HG02763 (cell line): ENCODE results near the gene CMTM4.
A peak's percentile ranks its signal among the peaks of the same experiment; 100 is the strongest.

Experiments
- ATAC-seq: cut with Tn5 transposase; IDR thresholded peaks from one replicate; pipeline ENCODE4 v1.9.1; 2021; ENCODE audit warnings: mild to moderate bottlenecking, moderate library complexity; ENCODE audit not compliant: unreplicated experiment

The CMTM4 gene

DNA sequence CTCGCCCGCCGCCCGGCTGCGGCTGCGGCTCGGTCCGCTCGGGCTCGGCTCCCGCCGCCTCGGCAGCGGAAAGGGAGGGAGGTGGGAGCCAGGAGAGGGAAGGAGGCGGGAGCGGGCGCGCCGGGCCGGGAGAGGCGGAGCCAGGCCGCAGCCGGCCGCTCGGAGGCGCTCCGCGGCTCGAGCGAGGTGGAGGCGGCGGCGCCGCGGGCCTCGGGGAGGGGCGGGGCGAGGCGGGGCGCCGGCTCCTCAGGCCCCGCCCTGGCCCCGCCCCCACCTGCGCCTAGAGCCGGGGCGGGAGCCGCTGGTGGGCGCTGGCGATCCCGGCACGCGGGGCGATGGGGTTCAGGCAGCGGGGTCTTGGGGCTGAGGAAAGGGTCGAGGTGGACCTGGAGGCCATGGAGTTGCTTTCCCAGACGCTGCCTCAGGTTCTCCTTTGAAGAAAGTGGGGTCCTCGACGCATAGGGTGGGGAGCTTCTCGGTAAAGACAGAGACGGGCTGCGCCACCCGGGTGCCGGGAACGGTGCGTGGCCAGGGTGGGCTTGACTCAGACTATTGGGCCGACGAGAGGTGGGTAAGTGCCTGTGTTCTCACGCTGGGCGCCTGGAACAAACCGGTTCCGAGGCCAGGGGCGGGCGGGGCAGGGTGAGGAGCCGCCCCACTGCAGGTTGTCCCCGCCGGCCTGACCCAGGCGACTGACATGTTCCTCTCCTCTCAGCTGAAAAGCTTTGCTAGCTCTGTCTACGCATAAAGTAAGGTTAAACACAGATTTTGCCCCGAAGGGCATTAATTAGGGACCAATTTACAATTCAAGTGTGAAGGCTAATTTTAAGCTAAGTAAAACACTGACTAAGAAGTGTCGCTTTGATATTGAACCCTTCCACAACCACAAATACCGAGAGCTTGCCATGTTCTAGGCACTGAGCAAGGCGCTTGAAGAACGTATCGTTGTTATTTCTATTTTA is at the start of gene CMTM4:
Gene CMTM4, minus strand, starts transcription at position 75 of the 962 bp plus-strand sequence. CDS start 218 bp downstream, outside the sequence.
- ATAC-seq, result peak; percentile 95

DNA sequence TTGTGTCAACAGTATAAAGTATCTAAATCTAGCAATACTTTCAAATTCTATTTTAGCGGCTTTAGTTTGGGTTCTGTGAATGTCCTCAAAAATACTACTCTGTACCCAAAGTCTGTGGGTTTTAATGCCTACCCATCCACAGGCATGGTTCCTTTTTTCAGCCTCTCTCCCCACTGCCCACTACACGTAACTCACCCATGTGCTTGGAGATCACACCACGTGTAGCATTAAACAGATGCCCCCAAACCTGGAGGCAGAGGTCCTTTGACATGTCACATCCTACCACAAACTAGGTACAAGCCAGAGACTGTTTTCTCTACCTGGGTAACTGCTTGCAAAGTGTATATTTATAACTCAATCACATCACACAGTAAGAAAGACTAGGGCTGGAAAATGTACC is 49.5 kb upstream of the CMTM4 start:
- ATAC-seq, result no peak

DNA sequence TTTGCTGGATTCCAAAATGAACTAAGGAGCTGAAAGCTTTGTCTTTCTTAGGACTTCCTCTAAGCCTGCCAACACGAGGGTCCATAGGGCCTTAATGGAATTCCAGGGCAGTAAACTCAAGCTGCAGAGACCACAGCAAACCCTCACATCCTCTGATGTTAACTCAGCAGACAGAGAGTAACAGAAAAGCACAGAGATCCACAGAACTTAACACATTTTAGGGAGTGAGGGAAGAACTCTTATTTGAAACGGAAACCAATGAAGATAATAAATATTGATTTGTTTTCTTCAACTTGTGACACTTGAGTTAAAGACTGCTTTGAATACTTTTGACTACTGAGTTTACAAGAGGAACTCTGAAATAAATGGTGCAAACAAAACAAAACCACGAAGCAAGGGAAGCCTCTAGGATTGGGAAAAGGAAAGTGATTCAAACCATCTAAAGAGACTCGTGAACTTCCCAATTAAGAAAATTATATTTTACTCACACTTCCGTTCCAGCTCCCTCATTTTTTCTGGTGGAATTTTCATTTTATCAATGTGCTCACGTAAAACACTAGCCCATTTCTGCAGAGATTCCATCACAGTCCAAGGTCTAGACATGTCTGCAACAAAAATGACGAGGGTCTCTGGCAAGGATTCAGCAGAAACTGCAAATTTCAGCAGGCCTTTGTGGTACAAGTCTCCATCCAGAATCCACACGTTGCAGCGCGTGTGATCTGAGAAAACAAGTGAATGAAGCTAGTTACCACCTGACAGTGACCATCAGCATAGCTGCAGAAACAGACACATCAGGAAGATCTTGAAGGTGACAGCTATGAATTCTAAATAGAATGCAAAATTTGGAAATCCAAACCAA is 45.6 kb upstream of the CMTM4 start:
- no peak for ATAC-seq

DNA sequence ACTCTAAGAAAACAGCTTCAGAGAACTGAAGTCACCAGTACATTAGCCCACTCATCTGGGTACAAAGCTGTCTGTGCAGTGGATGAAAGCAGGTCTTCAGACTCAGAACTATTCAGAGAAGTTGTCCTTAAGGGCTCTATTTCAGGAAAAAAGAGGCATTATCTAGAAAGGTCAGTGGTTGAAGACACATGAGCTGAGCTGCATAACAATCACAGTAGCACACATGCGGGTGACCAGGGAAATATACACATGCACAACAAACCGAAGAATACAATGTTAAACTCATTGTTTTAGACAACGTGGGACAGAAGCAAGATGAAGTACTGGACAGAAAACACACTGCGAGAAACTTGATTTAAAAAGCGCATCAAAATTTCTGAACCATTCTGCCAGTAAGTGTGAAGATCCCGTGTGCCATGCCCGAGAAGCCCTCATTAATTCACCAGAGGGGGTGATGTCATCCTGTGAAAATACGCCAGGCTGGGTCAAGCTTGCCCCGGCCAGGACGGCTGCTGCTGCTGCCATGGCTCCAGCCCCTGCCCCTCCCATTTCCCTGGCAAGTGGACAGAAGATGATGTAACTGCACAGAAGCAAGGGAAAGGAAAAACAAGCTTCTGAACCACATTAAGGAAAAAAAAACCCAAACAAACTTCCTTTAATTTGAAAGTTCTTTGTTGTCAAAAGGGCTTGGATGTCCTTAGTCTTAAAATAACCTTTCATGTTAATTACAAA is 44.8 kb upstream of the CMTM4 start:
- no peak for ATAC-seq

DNA sequence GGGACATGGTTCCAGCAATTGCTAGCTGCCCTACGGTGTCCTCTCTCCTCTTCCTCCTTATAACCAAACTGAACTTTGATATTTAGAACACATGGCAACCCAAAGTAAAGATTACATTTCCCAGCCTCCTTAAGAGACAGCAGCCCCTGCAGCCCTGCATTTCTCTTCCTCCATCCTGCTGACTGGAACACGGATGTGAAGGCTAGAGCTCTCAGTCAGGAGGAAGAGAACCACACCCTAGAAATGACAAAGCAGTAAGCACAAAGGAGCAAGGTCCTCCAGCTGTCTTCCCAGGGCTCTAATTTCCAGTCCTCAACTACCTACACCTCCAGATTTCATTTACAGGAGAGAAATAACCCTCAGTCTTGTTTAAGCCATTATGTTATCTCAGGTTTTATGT is 44.0 kb upstream of the CMTM4 start:
- no peak for ATAC-seq

DNA sequence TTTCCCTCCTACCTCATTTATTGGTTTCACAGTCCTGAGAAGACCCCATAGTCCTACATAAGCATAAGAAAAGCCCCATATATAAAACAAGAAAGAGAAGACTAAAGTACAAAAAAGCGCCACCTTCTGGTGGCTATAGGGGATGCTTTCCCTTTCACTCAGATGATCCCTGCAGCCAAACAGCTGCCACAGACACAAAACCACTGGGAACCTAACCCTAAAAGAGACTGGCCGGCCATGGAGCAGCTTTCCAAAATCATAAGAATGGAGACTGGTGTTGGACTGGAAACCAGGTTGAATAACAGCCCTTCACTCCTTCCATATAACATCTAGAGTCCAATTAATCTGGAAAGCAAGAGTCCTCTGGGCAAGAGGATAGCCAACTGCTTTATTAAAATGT is 43.5 kb upstream of the CMTM4 start:
- no peak for ATAC-seq

DNA sequence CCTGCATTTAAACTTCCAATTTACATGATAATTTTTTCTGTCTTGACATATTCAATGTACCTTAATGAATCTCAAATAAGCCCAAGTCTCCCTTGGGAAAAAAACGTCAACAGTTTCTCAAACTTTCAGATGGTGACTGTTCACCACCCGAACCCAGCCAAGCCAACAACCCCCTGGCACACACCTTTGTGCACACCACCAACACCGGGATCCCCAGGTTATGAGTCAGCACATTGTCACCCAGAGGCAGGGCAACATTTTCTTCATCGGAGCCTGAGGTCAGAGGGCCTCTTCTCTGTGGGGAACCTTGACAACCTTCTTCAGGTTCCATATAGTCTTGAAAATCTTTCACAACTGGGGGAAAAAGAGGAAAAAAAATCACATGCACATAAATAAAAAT is 39.3 kb upstream of the CMTM4 start:
- no peak for ATAC-seq

DNA sequence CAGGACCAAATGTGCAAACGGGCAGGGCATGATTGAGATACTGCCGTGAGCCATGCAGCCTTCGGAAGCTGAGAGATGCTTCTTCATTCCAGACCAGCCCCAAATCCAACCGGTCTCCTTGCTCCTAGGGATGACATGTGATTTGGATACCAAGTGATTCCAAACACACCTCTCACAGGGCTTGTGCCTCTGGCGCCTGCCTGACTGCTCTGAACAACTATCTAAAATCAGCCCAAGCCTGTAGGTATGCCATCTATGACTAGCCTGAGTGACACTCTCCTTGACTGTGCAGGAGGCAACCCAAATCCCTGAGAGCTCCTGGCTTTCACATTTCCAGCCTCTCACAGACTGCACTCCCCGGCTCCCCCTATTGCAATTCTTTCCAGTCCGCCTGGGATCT is 34.6 kb upstream of the CMTM4 start:
- no peak for ATAC-seq

DNA sequence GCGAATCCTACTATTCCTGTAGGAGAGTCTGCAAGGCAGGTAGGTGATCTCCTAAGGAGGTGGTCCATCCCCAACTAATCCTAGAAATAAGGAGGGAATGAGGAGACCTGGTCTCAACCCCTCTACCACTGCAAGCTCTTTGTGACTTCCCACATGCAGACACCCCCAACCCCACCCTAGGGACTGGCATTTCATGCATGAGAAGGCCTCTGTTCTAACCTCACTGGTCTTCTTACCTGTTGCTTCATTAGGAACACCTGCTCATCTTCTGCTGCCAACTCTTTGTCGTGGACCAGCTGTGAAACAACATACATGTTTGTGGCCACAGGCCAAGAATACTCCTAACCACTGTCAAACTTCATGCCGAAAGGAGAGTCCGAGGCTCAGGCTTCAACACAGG is 32.3 kb upstream of the CMTM4 start:
- ATAC-seq, result no peak

DNA sequence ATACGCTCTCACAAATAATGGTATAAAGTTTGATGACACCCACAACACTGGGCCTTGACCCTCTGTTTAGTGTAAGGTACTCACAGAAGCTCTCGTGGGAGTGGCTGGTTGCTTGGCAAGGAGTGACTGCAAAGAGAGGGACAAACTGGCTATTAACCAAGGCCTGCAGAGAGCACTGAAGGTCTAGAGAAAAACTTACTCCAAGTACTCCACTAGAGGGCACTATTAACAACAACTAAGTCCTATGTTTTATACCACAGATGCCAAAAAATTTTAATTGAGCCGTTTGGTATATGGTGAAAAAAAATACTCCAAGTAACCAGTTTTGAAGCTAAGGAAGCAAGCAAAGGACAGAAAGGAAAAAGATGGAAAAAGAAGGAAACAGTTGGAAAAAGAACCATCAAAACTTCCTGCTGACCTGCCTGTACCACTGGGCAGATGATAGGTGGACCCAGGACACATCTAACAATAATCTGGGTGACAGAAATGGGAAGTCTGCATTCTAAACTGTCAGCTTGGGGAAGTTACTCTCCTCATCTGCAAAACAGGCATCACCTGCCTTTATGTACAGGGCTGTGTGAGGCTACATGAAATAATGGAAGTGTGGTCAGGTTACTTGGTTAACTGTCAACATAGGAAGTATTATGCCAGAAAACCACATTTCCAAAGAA is 31.7 kb upstream of the CMTM4 start:
- no peak for ATAC-seq

DNA sequence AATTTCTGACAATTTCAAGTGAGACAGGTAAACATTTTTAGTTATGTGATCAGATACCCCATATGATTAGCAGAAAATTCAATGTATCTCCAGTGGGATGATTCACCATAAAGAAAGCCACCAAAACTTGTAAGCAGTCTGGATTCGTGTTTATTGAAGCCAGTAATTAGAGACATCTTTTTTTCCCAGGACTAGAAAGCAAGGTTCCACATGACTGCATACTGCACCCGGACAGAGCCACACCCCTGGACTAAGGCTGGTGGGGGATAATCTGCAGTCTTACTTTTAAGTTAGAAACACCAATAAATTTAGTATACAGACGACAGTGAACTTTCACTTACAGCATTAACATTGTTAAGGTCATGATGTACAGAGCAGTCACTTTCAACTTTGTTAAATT is 24.2 kb upstream of the CMTM4 start:
- ATAC-seq, result no peak

DNA sequence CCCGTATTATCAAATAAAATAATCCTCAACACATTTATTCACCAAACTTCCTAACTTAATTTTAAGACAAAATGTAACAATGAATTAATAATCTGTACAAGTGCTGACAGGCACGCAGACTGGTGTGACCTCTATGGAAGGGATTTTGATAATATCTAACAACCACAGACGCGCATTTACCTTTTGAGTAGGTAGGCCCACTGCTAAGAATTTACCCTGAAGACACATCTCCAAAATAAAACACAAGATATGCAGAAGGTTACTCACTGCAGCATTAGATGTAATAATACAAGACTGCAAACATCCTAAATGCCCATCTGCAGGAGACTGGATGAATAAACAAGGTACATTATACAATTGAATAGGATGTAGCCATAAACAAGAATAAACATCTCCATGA is 22.7 kb upstream of the CMTM4 start:
- no peak for ATAC-seq

DNA sequence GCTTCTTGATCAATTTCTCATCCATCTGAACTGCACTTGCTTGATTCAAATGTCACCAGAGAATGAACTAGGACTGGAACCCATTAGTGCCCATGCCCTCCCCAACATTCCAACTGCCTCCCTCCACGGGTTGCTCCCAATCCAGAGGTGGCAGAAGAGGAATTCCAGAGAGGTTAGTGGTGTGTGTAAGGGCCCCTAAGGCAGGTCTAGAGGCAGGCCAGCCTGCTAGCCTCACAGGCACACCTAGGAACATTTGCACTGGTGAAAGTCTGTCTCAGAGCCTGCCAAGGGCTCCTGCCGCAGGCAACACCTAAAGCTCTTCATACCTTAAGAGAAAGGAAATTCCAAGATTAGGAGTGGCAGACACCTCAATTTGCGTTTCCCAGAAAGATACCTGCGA is 21.2 kb upstream of the CMTM4 start:
- ATAC-seq, result no peak

DNA sequence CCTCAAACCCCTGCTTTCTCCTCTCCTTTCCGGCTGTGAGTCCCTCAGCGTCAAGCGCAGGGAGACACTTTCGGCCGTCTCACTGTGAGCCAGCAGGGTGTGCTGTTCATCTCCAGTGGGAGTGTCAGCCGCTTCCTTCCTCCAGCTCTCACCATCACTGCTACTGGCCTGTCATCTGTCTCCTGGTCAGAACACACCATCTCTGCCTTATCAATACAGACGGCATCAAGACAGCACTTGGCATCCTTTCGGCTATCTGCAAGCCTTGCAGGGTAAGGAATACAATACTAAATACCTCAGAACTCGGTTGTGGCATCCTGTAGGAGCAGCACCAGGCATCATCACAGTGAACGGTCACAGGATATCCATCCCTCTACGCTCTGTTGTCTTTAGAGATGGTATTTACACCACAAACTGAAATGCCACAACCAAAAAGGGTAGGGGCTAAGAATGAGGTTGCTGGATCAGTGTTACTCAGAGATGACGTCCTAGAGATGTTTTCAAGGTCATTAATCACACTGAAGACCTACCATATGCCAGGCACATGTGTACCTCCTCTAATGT is 20.7 kb upstream of the CMTM4 start:
- no peak for ATAC-seq

DNA sequence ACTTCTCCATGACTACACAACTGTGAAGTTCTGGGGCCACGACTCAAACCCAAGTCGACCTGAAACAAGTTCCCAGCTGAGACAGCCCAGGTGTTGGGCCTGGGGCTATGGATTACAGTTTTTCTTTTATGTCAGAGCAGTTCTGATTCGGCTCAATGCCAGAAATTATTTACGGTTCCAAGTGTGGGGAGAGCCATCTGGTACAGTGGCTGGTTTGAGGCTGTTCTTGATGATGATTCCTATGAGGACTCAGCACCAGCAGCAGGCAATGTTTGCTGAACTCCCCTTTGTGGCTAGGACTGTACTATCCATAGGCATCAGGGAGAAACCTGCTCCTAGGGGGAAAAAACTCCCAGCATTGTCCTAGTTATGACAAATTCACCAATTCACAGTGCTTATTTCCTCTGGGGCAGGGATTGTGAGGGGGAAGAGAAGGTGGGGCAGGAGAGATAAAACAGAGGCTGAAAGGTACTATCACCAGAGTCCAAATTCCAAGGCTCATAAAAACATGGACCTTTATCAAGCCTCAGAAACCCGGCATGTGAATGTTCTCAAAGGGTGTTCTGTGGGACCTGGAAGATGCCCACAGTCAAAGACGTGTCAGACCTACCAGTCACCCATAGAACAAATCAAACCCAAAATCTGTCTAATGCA is 18.2 kb upstream of the CMTM4 start:
- no peak for ATAC-seq

DNA sequence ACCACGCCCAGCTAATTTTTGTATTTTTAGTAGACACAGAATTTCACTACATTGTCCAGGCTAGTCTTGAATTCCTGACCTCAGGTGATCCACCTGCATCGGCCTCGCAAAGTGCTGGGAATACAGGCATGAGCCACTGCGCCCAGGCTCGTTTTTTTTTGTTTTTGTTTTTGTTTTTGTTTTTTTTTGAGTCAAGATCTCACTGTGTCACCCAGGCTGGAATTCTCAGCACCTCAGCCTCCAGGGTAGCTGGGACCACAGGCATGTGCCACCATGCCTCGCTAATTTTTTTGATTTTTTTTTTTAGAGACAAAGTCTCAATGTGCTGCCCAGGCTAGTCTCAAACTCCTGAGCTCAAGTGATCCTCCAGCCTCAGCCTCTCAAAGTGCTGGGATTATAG is 17.5 kb upstream of the CMTM4 start:
- no peak for ATAC-seq

DNA sequence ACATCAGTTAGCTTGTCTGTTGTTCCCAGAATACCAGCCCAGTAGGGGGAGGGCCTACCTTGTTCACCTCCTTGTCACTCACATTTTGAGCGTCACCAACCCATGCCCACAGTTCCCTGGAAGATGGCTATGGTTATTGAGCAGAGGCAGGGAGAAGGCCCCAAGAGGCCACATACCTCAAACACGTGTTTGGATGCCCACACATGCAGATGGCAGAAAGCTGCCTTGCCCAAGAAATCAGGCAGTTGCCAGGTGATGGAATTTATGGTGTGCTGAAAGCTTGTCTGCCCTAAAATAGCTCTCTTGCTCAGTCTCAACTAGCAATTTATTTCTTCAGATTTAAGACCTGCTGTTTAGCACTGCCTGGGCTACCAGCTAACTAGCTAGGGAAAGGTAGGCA is 16.5 kb upstream of the CMTM4 start:
- ATAC-seq, result no peak

DNA sequence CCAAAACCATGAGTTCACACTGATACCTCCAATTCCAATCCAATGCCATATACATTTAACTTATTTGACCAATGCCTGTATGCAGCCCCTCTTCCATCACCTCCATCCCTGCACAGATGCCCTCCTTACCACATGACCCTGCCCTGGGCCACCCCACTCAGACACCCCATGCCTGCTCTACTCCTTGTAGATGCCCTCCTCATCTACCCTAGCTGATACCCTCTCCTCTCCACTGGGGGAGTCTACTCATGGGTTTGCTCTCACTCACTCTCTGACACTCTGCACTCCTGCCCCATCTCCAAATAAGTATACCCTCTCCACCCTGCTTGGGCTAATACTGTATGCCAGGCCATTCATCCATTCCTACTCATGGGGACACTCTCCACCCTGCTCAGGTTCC is 16.0 kb upstream of the CMTM4 start:
- no peak for ATAC-seq

DNA sequence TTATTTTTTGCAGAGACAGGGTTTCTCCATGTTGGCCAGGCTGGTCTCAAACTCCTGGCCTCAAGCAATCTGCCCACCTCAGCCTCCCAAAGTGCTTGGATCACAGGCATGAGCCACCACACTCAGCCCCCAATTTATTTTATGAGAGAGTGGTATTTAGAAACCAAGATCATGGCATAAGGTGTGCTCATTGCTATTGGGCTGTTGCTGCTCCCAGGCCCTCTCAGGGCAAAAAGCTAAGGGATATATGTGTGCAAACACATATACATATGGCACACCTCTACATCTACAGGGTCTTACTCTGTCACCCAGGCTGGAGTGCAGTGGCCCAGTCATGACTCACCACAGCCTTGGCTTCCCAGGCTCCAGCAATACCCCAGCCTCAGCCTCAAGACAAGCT is 15.0 kb upstream of the CMTM4 start:
- ATAC-seq, result no peak

DNA sequence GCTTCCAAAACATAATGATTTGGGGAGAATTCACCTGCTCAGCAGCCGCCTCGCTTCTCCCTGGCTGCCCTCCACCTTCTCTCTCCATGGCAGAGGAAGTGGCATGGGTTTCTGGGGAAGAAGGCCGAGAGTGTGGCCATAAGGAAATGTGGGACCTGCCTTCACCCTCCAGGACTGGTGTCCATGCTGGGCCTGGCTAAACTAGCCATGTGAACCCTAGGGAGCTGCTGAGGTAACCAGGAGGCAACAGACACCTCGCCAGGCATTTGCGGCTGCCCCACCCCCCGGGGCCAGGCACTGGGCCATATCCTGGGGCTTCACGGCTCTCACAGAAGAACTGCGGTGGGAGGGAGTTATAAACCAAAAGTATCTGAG is 9.9 kb upstream of the CMTM4 start:
- ATAC-seq, result no peak
